ENCODE data around the gene NUDT16L1.

GRCh38 chr16:4659363-4660353 lies 33.7 kb upstream of the NUDT16L1 start:
- TF ChIP-seq TAF1 (IDR thresholded peaks at IDR 0.05; ENCODE audit: low read depth), result no peak
- no peak for TF ChIP-seq YY1 (IDR thresholded peaks at IDR 0.05; ENCODE audit: low read depth)
- TF ChIP-seq USF1 (IDR thresholded peaks at IDR 0.05), result no peak
- no peak for TF ChIP-seq RAD21 (IDR thresholded peaks at IDR 0.05; ENCODE audit: low read depth)
- TF ChIP-seq, protein P1, sequence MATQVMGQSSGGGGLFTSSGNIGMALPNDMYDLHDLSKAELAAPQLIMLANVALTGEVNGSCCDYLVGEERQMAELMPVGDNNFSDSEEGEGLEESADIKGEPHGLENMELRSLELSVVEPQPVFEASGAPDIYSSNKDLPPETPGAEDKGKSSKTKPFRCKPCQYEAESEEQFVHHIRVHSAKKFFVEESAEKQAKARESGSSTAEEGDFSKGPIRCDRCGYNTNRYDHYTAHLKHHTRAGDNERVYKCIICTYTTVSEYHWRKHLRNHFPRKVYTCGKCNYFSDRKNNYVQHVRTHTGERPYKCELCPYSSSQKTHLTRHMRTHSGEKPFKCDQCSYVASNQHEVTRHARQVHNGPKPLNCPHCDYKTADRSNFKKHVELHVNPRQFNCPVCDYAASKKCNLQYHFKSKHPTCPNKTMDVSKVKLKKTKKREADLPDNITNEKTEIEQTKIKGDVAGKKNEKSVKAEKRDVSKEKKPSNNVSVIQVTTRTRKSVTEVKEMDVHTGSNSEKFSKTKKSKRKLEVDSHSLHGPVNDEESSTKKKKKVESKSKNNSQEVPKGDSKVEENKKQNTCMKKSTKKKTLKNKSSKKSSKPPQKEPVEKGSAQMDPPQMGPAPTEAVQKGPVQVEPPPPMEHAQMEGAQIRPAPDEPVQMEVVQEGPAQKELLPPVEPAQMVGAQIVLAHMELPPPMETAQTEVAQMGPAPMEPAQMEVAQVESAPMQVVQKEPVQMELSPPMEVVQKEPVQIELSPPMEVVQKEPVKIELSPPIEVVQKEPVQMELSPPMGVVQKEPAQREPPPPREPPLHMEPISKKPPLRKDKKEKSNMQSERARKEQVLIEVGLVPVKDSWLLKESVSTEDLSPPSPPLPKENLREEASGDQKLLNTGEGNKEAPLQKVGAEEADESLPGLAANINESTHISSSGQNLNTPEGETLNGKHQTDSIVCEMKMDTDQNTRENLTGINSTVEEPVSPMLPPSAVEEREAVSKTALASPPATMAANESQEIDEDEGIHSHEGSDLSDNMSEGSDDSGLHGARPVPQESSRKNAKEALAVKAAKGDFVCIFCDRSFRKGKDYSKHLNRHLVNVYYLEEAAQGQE (IDR thresholded peaks at IDR 0.05; ENCODE audit: low read depth), result no peak
- no peak for TF ChIP-seq ZBTB7A (IDR thresholded peaks at IDR 0.05; ENCODE audit: low read depth)
- no peak for TF ChIP-seq EP300 (IDR thresholded peaks at IDR 0.05; ENCODE audit: borderline replicate concordance)
- no peak for TF ChIP-seq FOXM1 (IDR thresholded peaks at IDR 0.05; ENCODE audit: borderline replicate concordance, low read depth)
- no peak for TF ChIP-seq CREB1 (IDR thresholded peaks at IDR 0.05; ENCODE audit: low read depth)
- TF ChIP-seq MAX (IDR thresholded peaks at IDR 0.05), result no peak
- no peak for TF ChIP-seq CEBPB (IDR thresholded peaks at IDR 0.05)
- TF ChIP-seq EGR1 (IDR thresholded peaks at IDR 0.05), result no peak
- TF ChIP-seq TCF12 (IDR thresholded peaks at IDR 0.05; ENCODE audit: low read depth), result no peak
- no peak for TF ChIP-seq TEAD4 (IDR thresholded peaks at IDR 0.05)
